Kidney (tissue), 14 donors: Measurements from ENCODE around the gene FBL. TPM values are rescaled to one million over a fixed set of nuclear protein-coding genes. Genes with fewer than 3 reads are reported as not detected.
"Not testable (repeated sequence)": the region's sequence is repeated elsewhere in the genome, so short reads cannot be mapped to it uniquely, and the experiment has no call there.

Source experiments
- DNase-seq, 5 donors: peaks; one replicate each; pipeline ENCODE4 v3.0.0-alpha.2; 2013 to 2020
- FAIRE-seq: peaks from 2 replicates; lab custom pipeline; 2012; peaks lifted over from hg19 to GRCh38; lab: Jason Lieb, UNC
- H3K27ac ChIP-seq, 2 donors: one replicate each; pipeline ENCODE4 v1.7.0; 2013; ENCODE audit warnings: low read depth in 2 of 2, low read length in 2 of 2, inconsistent platforms in 1 of 2
- H3K27me3 ChIP-seq: one replicate; pipeline ENCODE4 v1.7.1; 2013; ENCODE audit warnings: low read length, inconsistent platforms; ENCODE audit not compliant: control insufficient read depth, insufficient read depth
- H3K36me3 ChIP-seq, 3 donors: one replicate each; pipeline versions ENCODE4 v1.7.0 to v1.7.1; 2013; ENCODE audit warnings: low read length in 3 of 3, control low read depth in 1 of 3, inconsistent platforms in 1 of 3; ENCODE audit not compliant: insufficient read depth in 3 of 3, control insufficient read depth in 2 of 3
- H3K4me1 ChIP-seq, 3 donors: one replicate each; pipeline versions ENCODE4 v1.7.0 to v1.7.1; 2013; ENCODE audit warnings: low read length in 3 of 3, inconsistent platforms in 1 of 3, low read depth in 1 of 3; ENCODE audit not compliant: control insufficient read depth in 2 of 3, insufficient read depth in 2 of 3
- H3K4me3 ChIP-seq, 3 donors: one replicate each; pipeline versions ENCODE4 v1.7.0 to v1.8.1; 2013; ENCODE audit warnings: low read length in 3 of 3, control low read depth in 1 of 3, inconsistent platforms in 1 of 3
- H3K9ac ChIP-seq, 3 donors: one replicate each; pipeline versions ENCODE4 v1.7.0 to v1.7.1; 2013; ENCODE audit warnings: low read length in 3 of 3, control low read depth in 1 of 3, inconsistent platforms in 1 of 3
- H3K9me3 ChIP-seq, 3 donors: one replicate each; pipeline versions ENCODE4 v1.7.0 to v1.7.1; 2013; ENCODE audit warnings: low read length in 3 of 3, control low read depth in 1 of 3, inconsistent platforms in 1 of 3; ENCODE audit not compliant: control insufficient read depth in 2 of 3, insufficient read depth in 1 of 3
- intact Hi-C: fragments of 100-400 bp; cut with DNase I; formaldehyde crosslinking; loops from one replicate; pipeline ENCODE4 v1.11.1; 2022
- polyA plus RNA-seq: library from polyadenylated mRNA; stranded (reverse); fragments of 350-450 nt; fragmentation: Illumina TruSeq; extraction: RNeasy Lipid Tissue Mini Kit (QIAGEN cat#74804); gene quantifications from one replicate; pipeline ENCODE4 v1.2.3, GENCODE V29; 2014; ENCODE audit warnings: low read depth, low replicate concordance; ENCODE audit not compliant: insufficient read depth
- total RNA-seq: library from RNA; stranded (reverse); fragmentation: NEBNext Ultra II Directional; extraction: Animal tissue kit (Norgen Biotek cat#: 25700); gene quantifications from one replicate; pipeline ENCODE4 v1.2.1, GENCODE V29; 2021
- TF ChIP-seq, protein P1 (sequence below): IDR thresholded peaks from 3 replicates; pipeline ENCODE4 v1.5.1; 2012; ENCODE audit warnings: mild to moderate bottlenecking, moderate library complexity, borderline replicate concordance; ENCODE audit not compliant: insufficient read depth; ENCODE audit errors: extremely low read depth
- donor health status: control.
- donor health status: control.
- donor health status: control.
- donor health status: control.
- donor health status: control.
- donor health status: DM: yes; HTN: yes; CAD: no.
- donor health status: Normal renal cell carcinoma (clear cell type).

FBL gene
- total and polyA plus RNA-seq, 2 donors from 2014 or later = 155 to 165 TPM

DNA sequence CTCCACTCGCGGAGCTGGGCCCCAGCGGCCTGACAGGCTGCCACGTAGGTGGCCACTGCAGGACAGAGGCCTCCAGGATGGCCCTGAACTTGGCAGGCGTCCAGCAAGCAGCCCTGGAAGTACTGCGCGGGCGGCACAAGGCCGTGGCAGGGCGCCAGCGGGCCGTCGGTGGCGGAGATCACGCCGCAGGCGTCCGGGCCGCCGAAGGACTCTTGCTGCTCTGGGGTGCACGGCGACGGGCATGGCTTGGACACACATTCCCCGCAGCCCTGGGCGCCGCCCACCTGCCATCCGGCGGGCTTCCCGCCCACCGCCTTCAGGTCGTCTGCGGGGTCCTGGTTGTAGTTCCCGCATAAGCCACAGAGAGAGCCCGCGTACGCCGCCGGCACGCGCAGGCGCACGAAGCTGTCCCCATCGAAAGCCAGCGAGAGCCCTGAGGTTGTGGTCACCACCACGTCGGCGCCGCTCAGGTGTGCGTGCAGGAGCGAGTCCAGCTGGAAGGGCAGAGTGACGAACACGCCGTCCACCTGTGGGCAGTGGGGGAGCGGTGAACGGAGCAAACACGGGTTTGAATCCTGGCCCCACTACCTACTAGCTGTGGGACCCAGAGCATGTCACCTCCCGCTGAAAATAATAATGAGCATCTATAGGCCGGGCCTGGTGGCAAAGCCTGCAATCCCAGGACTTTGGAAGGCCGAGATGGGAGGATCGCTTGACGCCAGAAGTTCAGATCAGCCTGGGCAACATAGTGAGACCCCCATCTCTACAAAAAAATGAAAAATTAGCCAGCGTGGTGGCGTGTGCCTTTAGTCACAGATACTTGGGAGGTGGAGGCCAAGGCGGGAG, 45.7 kb upstream of the FBL start:
- H3K4me3 ChIP-seq, intact Hi-C loops: not testable (repeated sequence)
- peak; percentile 57 to 88 (median 78) for DNase-seq

DNA sequence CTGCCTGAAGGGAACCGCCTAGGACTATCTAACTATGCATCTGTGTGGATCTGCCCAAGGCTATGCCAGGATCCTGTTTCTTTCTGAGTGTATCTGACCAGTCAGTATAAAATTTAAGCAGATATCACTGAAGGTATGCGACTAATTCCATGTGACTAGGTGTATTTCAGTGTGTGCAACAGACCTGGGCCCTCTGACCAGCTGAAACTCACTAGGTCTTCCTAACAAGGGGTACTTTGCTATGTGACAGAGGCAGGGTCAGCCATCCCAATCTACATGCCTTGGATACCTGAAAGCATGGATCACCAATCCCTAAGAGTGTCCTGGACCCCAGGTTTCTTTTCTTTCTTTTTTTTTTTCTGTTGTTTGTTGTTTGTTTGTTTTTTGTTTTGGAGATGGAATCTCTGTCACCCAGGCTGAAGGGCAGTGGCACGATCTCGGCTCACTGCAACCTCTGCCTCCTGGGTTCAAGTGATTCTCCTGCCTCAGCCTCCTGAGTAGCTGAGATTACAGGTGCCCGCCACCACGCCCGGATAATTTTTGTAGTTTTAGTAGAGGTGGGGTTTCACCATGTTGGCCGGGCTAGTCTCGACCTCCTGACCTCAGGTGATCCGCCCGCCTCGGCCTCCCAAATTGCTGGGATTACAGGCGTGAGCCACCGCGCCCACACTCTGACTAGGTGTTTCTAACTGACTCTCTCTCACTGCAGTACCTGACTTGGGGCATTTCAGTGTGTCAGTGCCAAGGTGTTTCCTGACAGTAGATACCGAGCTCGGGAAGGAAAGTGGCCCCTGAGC, 44.8 kb upstream of the FBL start:
- H3K4me1 ChIP-seq = peaks cover 0 to 4% (median 0%) of the 10 kb centered on the region in 3 donors
- H3K36me3 ChIP-seq = peaks cover 0 to 2% (median 0%) of the 10 kb centered on the region in 3 donors
- TF ChIP-seq, protein P1, sequence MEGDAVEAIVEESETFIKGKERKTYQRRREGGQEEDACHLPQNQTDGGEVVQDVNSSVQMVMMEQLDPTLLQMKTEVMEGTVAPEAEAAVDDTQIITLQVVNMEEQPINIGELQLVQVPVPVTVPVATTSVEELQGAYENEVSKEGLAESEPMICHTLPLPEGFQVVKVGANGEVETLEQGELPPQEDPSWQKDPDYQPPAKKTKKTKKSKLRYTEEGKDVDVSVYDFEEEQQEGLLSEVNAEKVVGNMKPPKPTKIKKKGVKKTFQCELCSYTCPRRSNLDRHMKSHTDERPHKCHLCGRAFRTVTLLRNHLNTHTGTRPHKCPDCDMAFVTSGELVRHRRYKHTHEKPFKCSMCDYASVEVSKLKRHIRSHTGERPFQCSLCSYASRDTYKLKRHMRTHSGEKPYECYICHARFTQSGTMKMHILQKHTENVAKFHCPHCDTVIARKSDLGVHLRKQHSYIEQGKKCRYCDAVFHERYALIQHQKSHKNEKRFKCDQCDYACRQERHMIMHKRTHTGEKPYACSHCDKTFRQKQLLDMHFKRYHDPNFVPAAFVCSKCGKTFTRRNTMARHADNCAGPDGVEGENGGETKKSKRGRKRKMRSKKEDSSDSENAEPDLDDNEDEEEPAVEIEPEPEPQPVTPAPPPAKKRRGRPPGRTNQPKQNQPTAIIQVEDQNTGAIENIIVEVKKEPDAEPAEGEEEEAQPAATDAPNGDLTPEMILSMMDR = no peak
- DNase-seq = peak in 1 of 5 donors; percentile 75
- intact Hi-C loops = no loop called here
- H3K27ac ChIP-seq = no peak overlapping the region
- H3K9ac ChIP-seq = peak overlapping the region in 1 of 3 donors; percentile 55
- H3K9me3 ChIP-seq = no peaks in the 10 kb centered on the region
- no peak for FAIRE-seq
- H3K27me3 ChIP-seq = no peaks in the 10 kb centered on the region
- no peak overlapping the region for H3K4me3 ChIP-seq

More for the DNA sequence above, 45.7 kb upstream of the FBL start:
- H3K9ac ChIP-seq = peak overlapping the region in 1 of 3 donors; percentile 26
- not testable (repeated sequence) for H3K27ac ChIP-seq, H3K27me3 ChIP-seq, FAIRE-seq, H3K36me3 ChIP-seq, H3K9me3 ChIP-seq, H3K4me1 ChIP-seq

- H3K4me3 ChIP-seq, H3K9ac ChIP-seq, DNase-seq, H3K27ac ChIP-seq, H3K9me3 ChIP-seq, H3K4me1 ChIP-seq, intact Hi-C loops, FAIRE-seq, H3K36me3 ChIP-seq, H3K27me3 ChIP-seq: not testable (repeated sequence)
These were observed 43.9 kb upstream of the FBL start for GRCh38 chr19:39889872-39890754.

- H3K4me3 ChIP-seq, DNase-seq, H3K9ac ChIP-seq, H3K9me3 ChIP-seq, H3K36me3 ChIP-seq, intact Hi-C loops, FAIRE-seq, H3K27ac ChIP-seq, H3K4me1 ChIP-seq, H3K27me3 ChIP-seq: not testable (repeated sequence)
These were observed 41.3 kb upstream of the FBL start for GRCh38 chr19:39887456-39887951.

- H3K27ac ChIP-seq, H3K36me3 ChIP-seq, H3K9ac ChIP-seq, H3K27me3 ChIP-seq, FAIRE-seq, H3K4me1 ChIP-seq, H3K9me3 ChIP-seq, intact Hi-C loops, H3K4me3 ChIP-seq: not testable (repeated sequence)
- peak in 1 of 5 donors; percentile 24 for DNase-seq
These were observed 39.8 kb upstream of the FBL start for GRCh38 chr19:39885821-39886554.

GRCh38 chr19:39884721-39885120, 38.5 kb upstream of the FBL start:
- H3K9ac ChIP-seq, H3K27ac ChIP-seq, intact Hi-C loops, H3K27me3 ChIP-seq, DNase-seq, H3K4me3 ChIP-seq, H3K36me3 ChIP-seq, H3K9me3 ChIP-seq, FAIRE-seq, H3K4me1 ChIP-seq: not testable (repeated sequence)
